ENCODE results near the gene CROCC2.

GRCh38 chr2:240965905-240966456 lies 59.8 kb downstream of the CROCC2 start:
- TF ChIP-seq CTCF (IDR thresholded peaks at IDR 0.05) (no peak), POLR2AphosphoS5 (IDR thresholded peaks at IDR 0.05) (no peak)
